HG03066 (cell line): Measurements from ENCODE around the gene KCNIP3.

Source experiments
- ATAC-seq: cut with Tn5 transposase; IDR thresholded peaks from one replicate; pipeline ENCODE4 v1.9.1; 2021; ENCODE audit warnings: low read depth; ENCODE audit not compliant: unreplicated experiment

KCNIP3 gene

GRCh38 chr2:95311815-95312542, 14.8 kb downstream of the KCNIP3 start:
- no peak for ATAC-seq

- ATAC-seq = no peak
Measured at GRCh38 chr2:95312543-95313201, 15.5 kb downstream of the KCNIP3 start.

GRCh38 chr2:95313296-95314131, 16.4 kb downstream of the KCNIP3 start:
- no peak for ATAC-seq

GRCh38 chr2:95314598-95314963, 17.4 kb downstream of the KCNIP3 start:
- no peak for ATAC-seq

- no peak for ATAC-seq
Measured at GRCh38 chr2:95314964-95315611, 17.9 kb downstream of the KCNIP3 start.

GRCh38 chr2:95315801-95316411, 18.8 kb downstream of the KCNIP3 start:
- ATAC-seq = no peak

GRCh38 chr2:95316466-95317122, 19.4 kb downstream of the KCNIP3 start:
- ATAC-seq = no peak

- no peak for ATAC-seq
Measured at GRCh38 chr2:95317123-95317500, 20.0 kb downstream of the KCNIP3 start.

GRCh38 chr2:95317665-95318425, 20.7 kb downstream of the KCNIP3 start:
- ATAC-seq = no peak

GRCh38 chr2:95318431-95319220, 21.5 kb downstream of the KCNIP3 start:
- ATAC-seq = no peak

GRCh38 chr2:95319481-95320343, 22.6 kb downstream of the KCNIP3 start:
- no peak for ATAC-seq

- no peak for ATAC-seq
Measured at GRCh38 chr2:95320344-95320712, 23.2 kb downstream of the KCNIP3 start.

- ATAC-seq = no peak
Measured at GRCh38 chr2:95320986-95321767, 24.0 kb downstream of the KCNIP3 start.

GRCh38 chr2:95323347-95324155, 26.4 kb downstream of the KCNIP3 start:
- ATAC-seq = no peak

GRCh38 chr2:95325026-95325425, 27.9 kb downstream of the KCNIP3 start:
- no peak for ATAC-seq
